WTC11 (cell line): ENCODE results near the gene LIF. TPM values are rescaled to one million over a fixed set of nuclear protein-coding genes. Genes with fewer than 3 reads are reported as not detected.

Experiments
- CREB1 ChIP-seq: sonication (generic); formaldehyde crosslinking; IDR thresholded peaks from 2 replicates; pipeline ENCODE4 v1.8.0; 2023; ENCODE audit warnings: mild to moderate bottlenecking, missing genetic modification reagents
- ESRRA ChIP-seq: sonication (generic); formaldehyde crosslinking; IDR thresholded peaks from 2 replicates; pipeline ENCODE4 v1.8.1; 2022; ENCODE audit warnings: mild to moderate bottlenecking, missing genetic modification reagents, borderline replicate concordance
- FOXJ3 ChIP-seq: sonication (generic); formaldehyde crosslinking; IDR thresholded peaks from 2 replicates; pipeline ENCODE4 v1.9.0; 2021; ENCODE audit warnings: missing genetic modification reagents, mild to moderate bottlenecking, borderline replicate concordance
- FOXK1 ChIP-seq: sonication (generic); formaldehyde crosslinking; IDR thresholded peaks from 2 replicates; pipeline ENCODE4 v1.8.0; 2022; ENCODE audit warnings: mild to moderate bottlenecking, moderate library complexity, missing genetic modification reagents
- HMGA2 ChIP-seq: fragments of 250-450 bp; sonication (Bioruptor Pico); IDR thresholded peaks from 2 replicates; pipeline ENCODE4 v1.4.0; 2021; ENCODE audit warnings: mild to moderate bottlenecking, moderate library complexity
- IRF2 ChIP-seq: sonication (generic); formaldehyde crosslinking; IDR thresholded peaks from 2 replicates; pipeline ENCODE4 v1.8.0; 2022; ENCODE audit warnings: low read depth, missing genetic modification reagents, borderline replicate concordance
- MYBL2 ChIP-seq: sonication (generic); formaldehyde crosslinking; IDR thresholded peaks from 2 replicates; pipeline ENCODE4 v1.8.1; 2023; ENCODE audit warnings: mild to moderate bottlenecking, moderate library complexity, missing genetic modification reagents
- NR2C2 ChIP-seq: sonication (generic); formaldehyde crosslinking; IDR thresholded peaks from 2 replicates; pipeline ENCODE4 v1.8.0; 2022; ENCODE audit warnings: mild to moderate bottlenecking, missing genetic modification reagents
- RORB ChIP-seq: fragments of 250-450 bp; sonication (Bioruptor Pico); IDR thresholded peaks from 2 replicates; pipeline ENCODE4 v1.9.0; 2021; ENCODE audit warnings: mild to moderate bottlenecking
- SP1 ChIP-seq: sonication (generic); formaldehyde crosslinking; conservative IDR thresholded peaks from 2 replicates; pipeline ENCODE4 v1.8.1; 2022; ENCODE audit warnings: missing genetic modification reagents
- TCF7 ChIP-seq: sonication (generic); formaldehyde crosslinking; IDR thresholded peaks from 2 replicates; pipeline ENCODE4 v1.8.0; 2022; ENCODE audit warnings: mild to moderate bottlenecking, low read depth, missing genetic modification reagents, moderate library complexity
- TEAD1 ChIP-seq: sonication (generic); formaldehyde crosslinking; IDR thresholded peaks from 2 replicates; pipeline ENCODE4 v1.8.0; 2022; ENCODE audit warnings: mild to moderate bottlenecking, missing genetic modification reagents
- ZNF138 ChIP-seq: sonication (generic); formaldehyde crosslinking; conservative IDR thresholded peaks from 2 replicates; pipeline ENCODE4 v1.8.1; 2022; ENCODE audit warnings: mild to moderate bottlenecking, moderate library complexity, missing genetic modification reagents
- ZNF232 ChIP-seq: sonication (generic); formaldehyde crosslinking; IDR thresholded peaks from 2 replicates; pipeline ENCODE4 v1.8.0; 2022; ENCODE audit warnings: mild to moderate bottlenecking, missing genetic modification reagents
- ZNF671 ChIP-seq: fragments of 250-450 bp; sonication (Bioruptor Pico); IDR thresholded peaks from 2 replicates; pipeline ENCODE4 v1.8.0; 2021; ENCODE audit warnings: mild to moderate bottlenecking
- total RNA-seq: library from RNA; stranded (reverse); gene quantifications from 3 replicates; pipeline ENCODE4 v1.2.3, GENCODE V29; 2021
- TF ChIP-seq, protein P1 (sequence below): fragments of 250-450 bp; sonication (Bioruptor Pico); conservative IDR thresholded peaks from 2 replicates; pipeline ENCODE4 v1.9.0; 2021; ENCODE audit warnings: mild to moderate bottlenecking
- TF ChIP-seq, protein P2 (sequence below): sonication (generic); formaldehyde crosslinking; IDR thresholded peaks from 2 replicates; pipeline ENCODE4 v1.8.1; 2023; ENCODE audit warnings: mild to moderate bottlenecking, missing genetic modification reagents
- TF ChIP-seq, protein P3 (sequence below): fragments of 250-450 bp; sonication (Bioruptor Pico); IDR thresholded peaks from 2 replicates; pipeline ENCODE4 v2.1.2; 2022; ENCODE audit warnings: mild to moderate bottlenecking, moderate library complexity
- TF ChIP-seq, protein P4 (sequence below): sonication (generic); formaldehyde crosslinking; IDR thresholded peaks from 2 replicates; pipeline ENCODE4 v1.8.0; 2022; ENCODE audit warnings: mild to moderate bottlenecking, missing genetic modification reagents
- TF ChIP-seq, protein P5 (sequence below): sonication (generic); formaldehyde crosslinking; IDR thresholded peaks from 2 replicates; pipeline ENCODE4 v1.8.0; 2023; ENCODE audit warnings: mild to moderate bottlenecking, missing genetic modification reagents
- TF ChIP-seq, protein P6 (sequence below): sonication (generic); formaldehyde crosslinking; IDR thresholded peaks from 2 replicates; pipeline ENCODE4 v1.8.1; 2022; ENCODE audit warnings: missing genetic modification reagents, borderline replicate concordance

Gene LIF
- total RNA-seq, 1 experiment from 2014 or later: 7.2 TPM

DNA sequence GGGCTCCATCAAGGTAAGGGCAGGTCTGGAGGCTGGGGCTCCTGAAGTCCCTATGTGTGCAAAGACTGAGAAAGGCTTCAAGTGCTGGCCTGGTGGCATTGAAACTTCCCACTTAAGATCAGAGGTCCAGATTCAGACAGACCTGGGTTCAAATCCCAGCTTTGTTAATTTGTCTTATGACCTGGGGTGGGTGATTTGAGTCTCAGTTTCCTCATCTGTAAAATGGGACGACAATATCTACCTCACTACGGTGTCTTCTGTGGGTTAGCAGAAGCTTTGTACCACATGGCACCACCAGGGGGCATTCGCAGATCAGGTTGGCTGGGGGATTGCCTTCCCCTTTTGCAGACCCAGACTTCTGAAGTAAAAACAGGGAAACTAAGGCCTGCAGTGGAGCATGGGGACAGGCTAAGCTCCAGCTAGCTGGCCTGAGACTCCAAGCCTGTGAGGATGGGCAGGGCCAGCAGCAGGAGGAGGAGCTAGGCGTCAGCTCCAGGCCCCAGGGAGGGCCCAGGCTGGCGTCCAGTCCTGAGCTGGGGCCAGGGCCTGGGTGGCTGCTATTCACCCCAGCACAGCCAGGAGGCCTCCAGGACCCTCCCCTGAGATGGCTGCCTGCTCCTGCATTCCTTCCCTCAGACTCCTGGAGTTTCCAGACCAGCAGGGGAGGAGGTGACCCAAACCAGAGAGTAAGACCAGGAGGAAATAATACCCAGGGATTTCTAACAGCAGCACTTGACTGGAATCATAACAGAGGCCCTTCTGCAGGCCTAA is 41.3 kb upstream of the LIF start (continued):
- no peak for TF ChIP-seq HMGA2 (CRISPR knock-in tag)
- TF ChIP-seq CREB1 (CRISPR knock-in tag): no peak
- TF ChIP-seq, protein P1, sequence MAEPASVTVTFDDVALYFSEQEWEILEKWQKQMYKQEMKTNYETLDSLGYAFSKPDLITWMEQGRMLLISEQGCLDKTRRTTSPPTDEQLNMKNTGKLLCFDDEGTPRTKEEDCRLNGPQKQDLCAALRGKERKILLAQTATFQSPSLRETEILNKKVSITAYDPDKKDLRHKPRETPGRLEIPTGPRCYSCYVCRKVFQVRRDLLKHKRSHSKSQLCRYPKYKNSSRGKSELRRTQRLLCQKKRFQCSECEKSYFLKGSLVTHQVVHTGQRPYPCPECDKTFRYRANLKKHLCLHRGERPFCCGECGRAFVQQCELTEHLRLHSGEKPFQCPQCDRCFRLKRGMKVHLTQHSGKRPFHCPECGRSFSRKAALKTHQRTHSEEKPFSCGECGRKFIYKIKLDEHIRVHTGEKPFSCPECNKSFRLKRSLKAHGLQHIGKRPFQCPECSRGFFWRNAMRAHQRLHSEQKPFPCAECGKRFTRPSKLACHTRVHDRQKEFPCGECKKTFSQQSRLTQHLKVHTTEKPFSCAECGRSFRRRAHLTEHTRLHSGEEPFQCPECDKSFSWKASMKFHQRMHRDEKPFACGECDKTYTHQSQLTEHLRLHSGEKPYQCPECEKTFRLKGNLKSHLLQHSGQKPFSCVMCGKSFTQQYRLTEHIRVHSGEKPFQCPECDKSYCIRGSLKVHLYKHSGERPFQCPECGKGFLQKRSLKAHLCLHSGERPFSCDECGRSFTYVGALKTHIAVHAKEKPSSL (CRISPR knock-in tag): no peak
- no peak for TF ChIP-seq TEAD1 (CRISPR knock-in tag)
- TF ChIP-seq MYBL2 (CRISPR knock-in tag): no peak
- TF ChIP-seq, protein P2, sequence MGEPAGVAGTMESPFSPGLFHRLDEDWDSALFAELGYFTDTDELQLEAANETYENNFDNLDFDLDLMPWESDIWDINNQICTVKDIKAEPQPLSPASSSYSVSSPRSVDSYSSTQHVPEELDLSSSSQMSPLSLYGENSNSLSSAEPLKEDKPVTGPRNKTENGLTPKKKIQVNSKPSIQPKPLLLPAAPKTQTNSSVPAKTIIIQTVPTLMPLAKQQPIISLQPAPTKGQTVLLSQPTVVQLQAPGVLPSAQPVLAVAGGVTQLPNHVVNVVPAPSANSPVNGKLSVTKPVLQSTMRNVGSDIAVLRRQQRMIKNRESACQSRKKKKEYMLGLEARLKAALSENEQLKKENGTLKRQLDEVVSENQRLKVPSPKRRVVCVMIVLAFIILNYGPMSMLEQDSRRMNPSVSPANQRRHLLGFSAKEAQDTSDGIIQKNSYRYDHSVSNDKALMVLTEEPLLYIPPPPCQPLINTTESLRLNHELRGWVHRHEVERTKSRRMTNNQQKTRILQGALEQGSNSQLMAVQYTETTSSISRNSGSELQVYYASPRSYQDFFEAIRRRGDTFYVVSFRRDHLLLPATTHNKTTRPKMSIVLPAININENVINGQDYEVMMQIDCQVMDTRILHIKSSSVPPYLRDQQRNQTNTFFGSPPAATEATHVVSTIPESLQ (CRISPR knock-in tag): no peak
- TF ChIP-seq, protein P3, sequence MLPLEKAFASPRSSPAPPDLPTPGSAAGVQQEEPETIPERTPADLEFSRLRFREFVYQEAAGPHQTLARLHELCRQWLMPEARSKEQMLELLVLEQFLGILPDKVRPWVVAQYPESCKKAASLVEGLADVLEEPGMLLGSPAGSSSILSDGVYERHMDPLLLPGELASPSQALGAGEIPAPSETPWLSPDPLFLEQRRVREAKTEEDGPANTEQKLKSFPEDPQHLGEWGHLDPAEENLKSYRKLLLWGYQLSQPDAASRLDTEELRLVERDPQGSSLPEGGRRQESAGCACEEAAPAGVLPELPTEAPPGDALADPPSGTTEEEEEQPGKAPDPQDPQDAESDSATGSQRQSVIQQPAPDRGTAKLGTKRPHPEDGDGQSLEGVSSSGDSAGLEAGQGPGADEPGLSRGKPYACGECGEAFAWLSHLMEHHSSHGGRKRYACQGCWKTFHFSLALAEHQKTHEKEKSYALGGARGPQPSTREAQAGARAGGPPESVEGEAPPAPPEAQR (CRISPR knock-in tag): peak; percentile 62; the same call in 1 of the 2 replicates
- TF ChIP-seq ZNF138: no peak
- no peak for TF ChIP-seq ESRRA (CRISPR knock-in tag)
- no peak for TF ChIP-seq NR2C2 (CRISPR knock-in tag)
- TF ChIP-seq, protein P4, sequence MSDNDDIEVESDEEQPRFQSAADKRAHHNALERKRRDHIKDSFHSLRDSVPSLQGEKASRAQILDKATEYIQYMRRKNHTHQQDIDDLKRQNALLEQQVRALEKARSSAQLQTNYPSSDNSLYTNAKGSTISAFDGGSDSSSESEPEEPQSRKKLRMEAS (CRISPR knock-in tag): 0 out of 2 replicates have a peak, but pooled peaks have one; percentile 40
- TF ChIP-seq RORB (CRISPR knock-in tag): no peak
- TF ChIP-seq FOXK1 (CRISPR knock-in tag): no peak
- TF ChIP-seq FOXJ3: no peak
- TF ChIP-seq, protein P5, sequence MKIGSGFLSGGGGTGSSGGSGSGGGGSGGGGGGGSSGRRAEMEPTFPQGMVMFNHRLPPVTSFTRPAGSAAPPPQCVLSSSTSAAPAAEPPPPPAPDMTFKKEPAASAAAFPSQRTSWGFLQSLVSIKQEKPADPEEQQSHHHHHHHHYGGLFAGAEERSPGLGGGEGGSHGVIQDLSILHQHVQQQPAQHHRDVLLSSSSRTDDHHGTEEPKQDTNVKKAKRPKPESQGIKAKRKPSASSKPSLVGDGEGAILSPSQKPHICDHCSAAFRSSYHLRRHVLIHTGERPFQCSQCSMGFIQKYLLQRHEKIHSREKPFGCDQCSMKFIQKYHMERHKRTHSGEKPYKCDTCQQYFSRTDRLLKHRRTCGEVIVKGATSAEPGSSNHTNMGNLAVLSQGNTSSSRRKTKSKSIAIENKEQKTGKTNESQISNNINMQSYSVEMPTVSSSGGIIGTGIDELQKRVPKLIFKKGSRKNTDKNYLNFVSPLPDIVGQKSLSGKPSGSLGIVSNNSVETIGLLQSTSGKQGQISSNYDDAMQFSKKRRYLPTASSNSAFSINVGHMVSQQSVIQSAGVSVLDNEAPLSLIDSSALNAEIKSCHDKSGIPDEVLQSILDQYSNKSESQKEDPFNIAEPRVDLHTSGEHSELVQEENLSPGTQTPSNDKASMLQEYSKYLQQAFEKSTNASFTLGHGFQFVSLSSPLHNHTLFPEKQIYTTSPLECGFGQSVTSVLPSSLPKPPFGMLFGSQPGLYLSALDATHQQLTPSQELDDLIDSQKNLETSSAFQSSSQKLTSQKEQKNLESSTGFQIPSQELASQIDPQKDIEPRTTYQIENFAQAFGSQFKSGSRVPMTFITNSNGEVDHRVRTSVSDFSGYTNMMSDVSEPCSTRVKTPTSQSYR (CRISPR knock-in tag): no peak
- TF ChIP-seq TCF7 (CRISPR knock-in tag): no peak
- TF ChIP-seq ZNF232: no peak
- no peak for TF ChIP-seq IRF2 (CRISPR knock-in tag)
- peak; percentile 63; the same call in 1 of the 2 replicates for TF ChIP-seq ZNF671 (CRISPR knock-in tag)
- TF ChIP-seq, protein P6, sequence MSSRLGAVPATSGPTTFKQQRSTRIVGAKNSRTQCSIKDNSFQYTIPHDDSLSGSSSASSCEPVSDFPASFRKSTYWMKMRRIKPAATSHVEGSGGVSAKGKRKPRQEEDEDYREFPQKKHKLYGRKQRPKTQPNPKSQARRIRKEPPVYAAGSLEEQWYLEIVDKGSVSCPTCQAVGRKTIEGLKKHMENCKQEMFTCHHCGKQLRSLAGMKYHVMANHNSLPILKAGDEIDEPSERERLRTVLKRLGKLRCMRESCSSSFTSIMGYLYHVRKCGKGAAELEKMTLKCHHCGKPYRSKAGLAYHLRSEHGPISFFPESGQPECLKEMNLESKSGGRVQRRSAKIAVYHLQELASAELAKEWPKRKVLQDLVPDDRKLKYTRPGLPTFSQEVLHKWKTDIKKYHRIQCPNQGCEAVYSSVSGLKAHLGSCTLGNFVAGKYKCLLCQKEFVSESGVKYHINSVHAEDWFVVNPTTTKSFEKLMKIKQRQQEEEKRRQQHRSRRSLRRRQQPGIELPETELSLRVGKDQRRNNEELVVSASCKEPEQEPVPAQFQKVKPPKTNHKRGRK (CRISPR knock-in tag): no peak
- TF ChIP-seq SP1: no peak
